Uterus (tissue), 2 donors: ENCODE results near the gene HNRNPU.
A peak's percentile ranks its signal among the peaks of the same experiment; 100 is the strongest.

Experiments
- CTCF ChIP-seq, 4 experiments: fragments of 200-600 bp in 2 of 4; fragments of 450-650 bp in 2 of 4; sonication (generic) in 2 of 4; IDR thresholded peaks; one replicate each; pipeline ENCODE4 v1.5.1; 2016 to 2019; ENCODE audit warnings: antibody characterized with exemption in 4 of 4, mild to moderate bottlenecking in 2 of 4, moderate library complexity in 1 of 4
- POLR2A ChIP-seq, 2 donors: fragments of 450-650 bp; IDR thresholded peaks; one replicate each; pipeline ENCODE4 v1.6.1; 2016; ENCODE audit warnings: antibody characterized with exemption in 2 of 2, mild to moderate bottlenecking in 1 of 2, moderate library complexity in 1 of 2

GRCh38 chr1:244862699-244863490 is 1.4 kb downstream of the HNRNPU start:
- TF ChIP-seq CTCF (IDR thresholded peaks at IDR 0.05) (peak in 1 of 4 experiments; percentile 4), POLR2A (IDR thresholded peaks at IDR 0.05) (peak; percentile 68 to 87)
